Left lung (tissue), 10 donors: ENCODE measurements around the gene UNC5A. TPM values are rescaled to one million over a fixed set of nuclear protein-coding genes. Genes with fewer than 3 reads are reported as not detected.
A peak's percentile ranks its signal among the peaks of the same experiment; 100 is the strongest.

Experiments
- ATAC-seq: fragments of 200-7000 bp; cut with Tn5 transposase; one replicate; pipeline ENCODE4 v1.9.1; 2020; ENCODE audit warnings: moderate library complexity
- DNase-seq, 4 donors: peaks; one replicate each; pipeline ENCODE4 v3.0.0-alpha.2; 2013 to 2020
- H3K27ac ChIP-seq, 2 donors: fragments of 200-600 bp; sonication (generic) in 1 of 2; one replicate each; pipeline versions ENCODE4 v1.5.0 to v1.8.0; 2020 to 2021
- H3K27me3 ChIP-seq, 2 donors: fragments of 200-600 bp; sonication (generic) in 1 of 2; one replicate each; pipeline versions ENCODE4 v1.5.0 to v1.8.0; 2020 to 2021
- H3K36me3 ChIP-seq, 2 donors: fragments of 200-600 bp; sonication (generic) in 1 of 2; one replicate each; pipeline versions ENCODE4 v1.5.0 to v1.8.0; 2020 to 2021
- H3K4me1 ChIP-seq, 2 donors: fragments of 200-600 bp; one replicate each; pipeline ENCODE4 v1.8.0; 2021
- H3K4me3 ChIP-seq, 2 donors: fragments of 200-600 bp; sonication (generic) in 1 of 2; one replicate each; pipeline versions ENCODE4 v1.5.0 to v1.8.0; 2020 to 2021; ENCODE audit warnings: mild to moderate bottlenecking in 1 of 2
- H3K9me3 ChIP-seq, 2 donors: fragments of 200-600 bp; sonication (generic) in 1 of 2; one replicate each; pipeline versions ENCODE4 v1.5.0 to v1.8.0; 2020 to 2021
- intact Hi-C, 2 donors: fragments of 100-400 bp; cut with DNase I; formaldehyde crosslinking; loops; one replicate each; pipeline versions ENCODE4 v1.11.2 to v1.14.2; 2022
- polyA plus RNA-seq, 6 donors: library from polyadenylated mRNA; unstranded; fragments of 120-200 nt; gene quantifications; one replicate each; pipeline ENCODE4 v1.2.1, GENCODE V29; 2013; ENCODE audit not compliant: insufficient read length in 6 of 6
- total RNA-seq, 2 donors: library from RNA; stranded (reverse); fragmentation: NEBNext Ultra II Directional; extraction: Animal tissue kit (Norgen Biotek cat#: 25700); gene quantifications; one replicate each; pipeline ENCODE4 v1.2.1, GENCODE V29; 2021
- TF ChIP-seq, protein P1 (sequence below), 2 donors: fragments of 200-600 bp; sonication (generic) in 1 of 2; IDR thresholded peaks; one replicate each; pipeline versions ENCODE4 v1.5.0 to v1.8.0; 2021; ENCODE audit warnings: antibody characterized with exemption in 2 of 2
- donor health status: DM: no; HTN: yes; CAD: no.
- donor health status: DM: no; HTN: no; CAD: no.

UNC5A gene
- total and polyA plus RNA-seq, 8 donors: 0.24 to 1.6 (median 1.0) TPM; not detected in 1

DNA sequence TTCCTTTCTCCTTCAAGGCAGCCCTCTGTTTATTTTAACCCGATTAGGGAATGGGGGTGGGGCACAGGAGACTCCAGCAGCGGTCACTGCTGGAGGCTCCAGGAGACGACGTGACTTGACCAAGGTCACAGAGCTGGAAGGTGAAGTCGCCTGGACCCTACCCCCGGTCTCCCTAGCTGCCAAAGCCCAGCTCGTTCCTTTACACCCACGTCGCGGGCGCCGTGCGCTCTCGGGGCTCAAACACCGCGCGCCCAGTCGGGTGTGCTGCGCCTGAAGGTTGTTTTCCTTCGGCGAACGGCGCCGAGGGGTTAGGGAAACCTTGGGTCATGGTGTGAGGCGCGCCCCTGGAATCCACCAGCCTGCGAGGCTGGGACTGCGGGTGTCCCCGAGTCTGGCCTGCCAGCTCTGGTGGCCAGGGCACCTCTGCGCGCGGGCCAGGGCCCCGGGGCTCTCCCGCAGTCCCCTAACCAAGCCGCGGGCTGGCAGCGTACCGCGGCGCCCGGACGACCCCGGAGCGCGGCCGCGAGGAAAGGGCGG, 747 bp upstream of the UNC5A start:
- intact Hi-C loops: no loop called here
- Histone ChIP-seq H3K27me3 (peaks cover 36 to 94% of the 10 kb centered on the region in 2 donors), H3K4me3 (peak overlapping the region in 1 of 2 donors; percentile 23), H3K27ac (no peak overlapping the region), H3K9me3 (no peaks in the 10 kb centered on the region), H3K4me1 (peaks cover 0 to 16% of the 10 kb centered on the region in 2 donors), H3K36me3 (no peaks in the 10 kb centered on the region)
- DNase-seq (no peak), ATAC-seq (no peak)
- TF ChIP-seq, protein P1, sequence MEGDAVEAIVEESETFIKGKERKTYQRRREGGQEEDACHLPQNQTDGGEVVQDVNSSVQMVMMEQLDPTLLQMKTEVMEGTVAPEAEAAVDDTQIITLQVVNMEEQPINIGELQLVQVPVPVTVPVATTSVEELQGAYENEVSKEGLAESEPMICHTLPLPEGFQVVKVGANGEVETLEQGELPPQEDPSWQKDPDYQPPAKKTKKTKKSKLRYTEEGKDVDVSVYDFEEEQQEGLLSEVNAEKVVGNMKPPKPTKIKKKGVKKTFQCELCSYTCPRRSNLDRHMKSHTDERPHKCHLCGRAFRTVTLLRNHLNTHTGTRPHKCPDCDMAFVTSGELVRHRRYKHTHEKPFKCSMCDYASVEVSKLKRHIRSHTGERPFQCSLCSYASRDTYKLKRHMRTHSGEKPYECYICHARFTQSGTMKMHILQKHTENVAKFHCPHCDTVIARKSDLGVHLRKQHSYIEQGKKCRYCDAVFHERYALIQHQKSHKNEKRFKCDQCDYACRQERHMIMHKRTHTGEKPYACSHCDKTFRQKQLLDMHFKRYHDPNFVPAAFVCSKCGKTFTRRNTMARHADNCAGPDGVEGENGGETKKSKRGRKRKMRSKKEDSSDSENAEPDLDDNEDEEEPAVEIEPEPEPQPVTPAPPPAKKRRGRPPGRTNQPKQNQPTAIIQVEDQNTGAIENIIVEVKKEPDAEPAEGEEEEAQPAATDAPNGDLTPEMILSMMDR (IDR thresholded peaks at IDR 0.05): no peak

DNA sequence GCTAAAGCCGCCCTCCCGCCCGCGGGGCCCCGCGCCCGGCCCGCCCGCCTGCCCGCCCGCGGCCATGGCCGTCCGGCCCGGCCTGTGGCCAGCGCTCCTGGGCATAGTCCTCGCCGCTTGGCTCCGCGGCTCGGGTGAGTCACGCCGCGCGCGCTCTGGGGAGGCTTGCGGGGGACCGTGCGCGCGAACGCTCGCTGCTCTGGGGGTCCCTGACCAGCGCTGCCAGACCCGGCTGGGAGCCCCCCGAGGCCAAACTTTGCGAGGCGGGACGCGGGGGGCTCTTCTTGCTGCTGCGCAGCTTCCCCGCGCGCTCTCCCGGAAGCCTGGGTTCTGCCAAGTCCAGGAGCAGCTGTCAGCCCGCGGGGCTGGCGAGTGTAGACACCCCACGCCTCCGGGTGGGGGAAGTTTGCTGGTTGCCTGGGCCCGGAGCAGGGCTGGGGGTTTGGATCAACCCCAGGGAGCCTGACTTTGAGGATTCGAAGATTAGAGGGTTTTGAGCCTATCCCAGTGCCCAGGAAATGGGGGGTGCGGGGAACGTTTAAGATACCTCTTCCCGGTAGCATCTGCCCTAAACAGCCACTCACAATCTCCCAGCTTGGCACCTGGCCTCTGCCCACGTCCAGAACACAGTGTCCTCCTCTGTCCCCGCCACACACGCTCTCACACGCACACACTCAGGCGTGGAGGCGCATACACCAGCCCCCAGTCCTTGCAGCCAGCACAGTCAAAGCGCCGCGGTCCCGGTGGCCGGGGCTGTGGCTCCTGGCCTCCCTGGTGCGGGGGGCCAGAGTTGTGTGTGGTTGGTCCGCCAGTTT, 535 bp downstream of the UNC5A start:
- DNase-seq: no peak
- no peaks in the 10 kb centered on the region for H3K9me3 ChIP-seq
- no peaks in the 10 kb centered on the region for H3K36me3 ChIP-seq
- no peak for ATAC-seq
- H3K27me3 ChIP-seq: peaks cover 36 to 98% of the 10 kb centered on the region in 2 donors
- no peak overlapping the region for H3K27ac ChIP-seq
- TF ChIP-seq, protein P1 (IDR thresholded peaks at IDR 0.05): no peak
- intact Hi-C loops: no loop called here
- H3K4me1 ChIP-seq: peaks cover 0 to 16% of the 10 kb centered on the region in 2 donors
- no peak overlapping the region for H3K4me3 ChIP-seq

DNA sequence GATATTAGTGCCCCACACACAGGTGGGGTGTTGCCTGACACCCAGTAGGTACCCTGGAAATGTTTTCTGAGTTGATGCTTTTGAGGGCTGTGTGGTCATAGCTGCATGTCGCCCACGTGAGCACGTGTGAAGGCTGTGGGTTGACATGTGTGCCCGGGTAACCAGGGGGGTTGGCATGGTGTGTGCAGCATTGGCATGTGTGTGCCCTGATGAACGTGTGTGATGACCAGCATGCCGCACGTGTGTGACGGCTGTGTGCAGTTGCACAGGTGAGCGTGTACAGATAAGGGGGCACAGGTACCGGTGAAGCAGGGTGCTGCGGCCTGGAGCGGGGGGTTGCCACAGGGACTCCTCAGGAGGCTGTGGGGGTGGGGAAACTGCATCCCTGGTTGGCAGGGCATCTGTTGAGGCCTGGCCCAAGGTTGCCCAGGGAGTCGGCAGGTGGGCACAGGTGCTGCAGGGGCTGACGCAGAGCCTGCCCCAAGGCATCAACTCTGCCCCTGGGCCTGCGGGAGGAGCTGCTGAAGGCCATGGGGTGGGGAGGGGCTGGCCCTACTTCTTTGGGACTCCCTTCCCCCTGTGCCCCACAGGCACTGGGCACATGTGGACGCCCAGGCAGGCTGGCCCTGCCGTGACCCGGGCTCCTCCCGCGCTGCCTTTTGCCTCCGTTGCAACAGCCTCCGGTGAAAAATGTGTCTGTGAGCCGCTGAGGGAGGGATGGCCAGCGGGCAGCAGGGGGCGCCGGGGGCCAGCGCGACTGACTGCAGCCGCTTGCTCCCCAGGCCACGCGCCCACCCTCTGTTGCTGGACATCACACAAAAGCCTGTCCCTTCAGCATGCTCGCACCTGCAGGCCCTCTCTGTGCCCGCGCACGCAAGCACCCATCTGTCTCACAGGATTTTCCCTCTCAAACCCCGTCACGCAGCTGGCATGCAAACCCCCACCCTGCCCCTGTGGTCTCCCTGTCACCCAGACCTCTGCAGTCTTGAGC, 2.2 kb downstream of the UNC5A start:
- ATAC-seq: peak; percentile 28
- TF ChIP-seq, protein P1 (IDR thresholded peaks at IDR 0.05): peak in 1 of 2 donors; percentile 13
- Histone ChIP-seq H3K9me3 (no peaks in the 10 kb centered on the region), H3K27ac (no peak overlapping the region), H3K4me1 (peaks cover 0 to 21% of the 10 kb centered on the region in 2 donors), H3K4me3 (no peak overlapping the region), H3K36me3 (no peaks in the 10 kb centered on the region), H3K27me3 (peaks cover 46 to 98% of the 10 kb centered on the region in 2 donors)
- intact Hi-C loops: no loop called here
- no peak for DNase-seq

DNA sequence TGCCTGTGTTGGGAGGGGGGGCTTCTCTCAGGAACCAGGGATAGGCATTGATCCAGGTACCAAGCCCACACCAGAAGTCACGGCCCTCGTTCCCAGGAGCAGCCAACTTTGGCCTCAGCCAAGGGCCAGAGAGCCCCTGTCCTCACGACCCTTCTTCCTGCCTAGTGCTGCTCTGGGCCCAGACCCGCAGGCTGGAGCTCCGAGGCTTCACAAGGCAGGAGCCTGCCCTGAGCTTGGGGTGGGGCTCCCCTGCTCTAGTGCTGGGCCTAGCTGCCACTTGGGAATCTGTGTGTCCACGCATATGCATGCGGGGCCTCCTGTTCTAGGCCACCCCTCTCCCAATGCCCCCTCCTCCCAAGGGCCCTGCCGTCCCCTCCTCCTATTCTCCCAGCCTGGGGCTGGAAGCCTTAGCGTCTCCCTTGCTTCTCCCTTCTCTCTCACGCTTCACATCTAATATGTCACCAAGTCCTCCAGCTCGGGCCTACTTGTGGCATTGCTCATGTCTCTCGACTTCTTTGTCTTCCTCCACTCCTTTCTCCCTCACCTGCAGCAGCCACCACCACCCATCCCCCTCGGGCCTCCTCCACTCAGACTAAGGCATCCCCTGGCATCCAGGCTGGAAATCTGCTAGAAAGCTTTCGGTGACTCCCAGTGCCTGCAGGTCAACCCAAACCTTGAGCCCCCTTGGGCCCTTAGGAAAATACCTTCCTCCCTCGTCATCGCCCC, 3.4 kb downstream of the UNC5A start:
- Histone ChIP-seq H3K9me3 (no peaks in the 10 kb centered on the region), H3K36me3 (no peaks in the 10 kb centered on the region), H3K4me3 (no peak overlapping the region), H3K27me3 (peaks cover 57 to 98% of the 10 kb centered on the region in 2 donors), H3K4me1 (peaks cover 0 to 31% of the 10 kb centered on the region in 2 donors), H3K27ac (no peak overlapping the region)
- TF ChIP-seq, protein P1 (IDR thresholded peaks at IDR 0.05): no peak
- ATAC-seq (no peak), DNase-seq (no peak)
- intact Hi-C loops: no loop called here
